Posterior cingulate gyrus (tissue), 11 donors: Measurements from ENCODE around the gene IL12RB1.

ENCODE experiments used
- DNase-seq, 10 donors: peaks; one replicate each; pipeline versions ENCODE4 v3.0.0 to v3.0.0-alpha.2; 2020 to 2021; ENCODE audit warnings: mixed read lengths in 3 of 10
- intact Hi-C: fragments of 100-400 bp; cut with DNase I; formaldehyde crosslinking; loops from one replicate; pipeline ENCODE4 v1.15.1; 2023

IL12RB1 gene

DNA sequence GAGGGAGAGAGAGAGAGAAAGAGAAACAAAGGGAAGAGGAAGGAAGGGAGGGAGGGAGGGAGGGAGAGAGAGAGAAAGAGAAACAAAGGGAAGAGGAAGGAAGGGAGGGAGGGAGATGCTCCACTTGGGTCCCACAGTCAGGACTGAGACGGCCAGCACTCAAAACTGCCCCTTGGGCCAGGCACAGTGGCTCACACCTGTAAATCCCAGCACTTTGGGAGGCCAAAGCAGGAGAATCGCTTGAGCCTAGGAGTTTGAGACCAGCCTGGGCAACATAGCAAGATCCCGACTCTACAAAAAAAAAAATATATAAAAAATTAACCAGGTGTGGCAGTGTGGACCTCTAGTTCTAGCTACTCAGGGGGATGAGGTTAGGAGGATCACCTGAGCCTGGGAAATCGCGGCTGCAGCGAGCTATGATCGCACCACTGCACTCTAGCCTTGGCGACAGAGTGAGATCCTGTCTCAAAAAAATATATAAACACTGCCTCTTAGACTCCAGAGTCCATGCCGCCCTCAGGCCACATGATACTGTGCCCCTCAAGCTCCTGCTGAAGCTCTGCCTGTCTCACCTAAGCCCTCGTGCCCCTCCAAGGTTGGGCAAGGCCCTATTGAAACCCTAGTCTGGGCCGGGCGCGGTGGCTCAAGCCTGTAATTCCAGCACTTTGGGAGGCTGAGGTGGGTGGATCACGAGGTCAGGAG lies 70.4 kb downstream of the IL12RB1 start:
- intact Hi-C loops: no loop called here
- no peak for DNase-seq

DNA sequence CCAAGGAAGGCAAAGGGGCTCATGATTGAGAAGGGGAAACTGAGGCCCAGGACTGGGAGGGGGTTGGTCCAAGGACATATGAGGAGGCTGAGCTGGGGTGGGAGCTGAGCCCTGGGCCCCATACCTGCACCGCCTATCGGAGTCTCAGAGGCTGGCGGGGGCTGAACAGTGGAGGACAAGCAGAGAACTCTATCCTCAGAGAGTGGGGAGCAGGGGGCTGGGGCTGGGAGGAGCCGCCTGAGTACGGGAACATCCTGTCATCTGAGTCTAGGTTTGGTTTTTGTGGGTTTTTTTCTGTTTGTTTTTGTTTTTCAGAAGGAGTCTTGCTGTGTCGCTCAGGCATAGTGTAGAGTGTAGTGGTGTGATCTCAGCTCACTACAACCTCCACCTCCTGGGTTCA lies 72.5 kb downstream of the IL12RB1 start:
- intact Hi-C loops: no loop called here
- DNase-seq: no peak

DNA sequence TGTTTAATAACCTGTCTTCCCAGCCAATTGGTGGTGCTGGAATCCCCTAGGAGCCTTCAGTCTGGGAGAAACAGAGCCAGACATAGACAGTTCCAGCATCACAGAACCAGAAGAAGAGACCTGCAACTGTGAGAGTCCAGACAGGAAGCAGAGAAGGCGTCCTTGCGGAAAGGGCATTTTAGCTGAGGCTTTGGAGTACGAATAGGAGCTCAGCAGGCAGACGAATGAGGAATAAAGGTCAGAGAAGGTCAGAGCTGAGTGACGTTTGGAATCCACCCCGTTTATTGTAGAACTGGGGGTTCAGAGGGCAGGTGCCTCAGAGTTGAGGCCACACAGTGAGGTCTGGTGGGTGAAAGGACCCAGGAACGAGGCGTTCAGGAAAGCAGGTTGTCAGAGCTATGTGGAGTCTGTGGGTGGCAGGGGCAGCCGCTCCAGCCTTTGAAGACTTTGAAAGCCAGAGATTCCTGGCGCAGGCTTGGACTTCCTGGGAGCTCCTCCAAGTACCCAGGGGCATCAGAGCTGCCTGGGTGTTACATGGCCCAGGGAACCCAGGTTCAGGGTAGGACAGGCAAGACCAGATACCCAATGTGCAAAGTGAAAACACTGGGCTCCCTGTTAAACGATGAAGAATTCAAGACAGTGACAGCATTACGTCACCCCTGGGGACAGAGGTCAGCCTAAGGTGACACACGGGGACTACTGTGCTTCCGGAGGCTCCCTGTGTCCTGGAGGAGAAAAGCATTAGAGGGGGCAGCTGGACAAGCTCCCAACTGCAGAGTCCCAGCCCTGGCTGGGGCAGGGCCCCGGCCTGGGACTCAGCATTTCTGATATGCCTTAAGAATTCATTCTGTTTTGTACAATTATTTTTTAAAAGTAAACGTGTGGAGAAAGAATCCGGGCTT lies 73.3 kb downstream of the IL12RB1 start:
- no peak for DNase-seq

DNA sequence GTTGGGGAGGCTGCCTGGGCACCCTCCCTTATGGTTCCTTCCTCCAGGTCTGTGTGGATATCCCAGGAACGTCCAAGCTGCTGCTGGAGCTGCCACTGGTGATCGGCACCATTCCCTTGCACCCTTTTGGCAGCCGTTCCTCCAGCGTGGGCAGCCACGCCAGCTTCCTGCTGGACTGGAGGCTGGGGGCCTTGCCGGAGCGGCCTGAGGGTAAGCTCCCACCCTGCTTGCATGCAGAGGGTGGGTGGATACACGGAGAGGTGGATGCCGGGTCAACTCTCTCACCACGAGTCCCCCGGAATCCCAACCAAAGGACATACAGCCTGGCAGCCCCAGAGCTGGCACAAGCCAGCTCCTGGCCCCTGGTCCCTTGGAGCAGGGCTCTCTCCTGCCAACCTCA lies 76.6 kb downstream of the IL12RB1 start:
- no peak for DNase-seq
- intact Hi-C loops: no loop called here

More for the DNA sequence above, 73.3 kb downstream of the IL12RB1 start:
- intact Hi-C loops: no loop called here

DNA sequence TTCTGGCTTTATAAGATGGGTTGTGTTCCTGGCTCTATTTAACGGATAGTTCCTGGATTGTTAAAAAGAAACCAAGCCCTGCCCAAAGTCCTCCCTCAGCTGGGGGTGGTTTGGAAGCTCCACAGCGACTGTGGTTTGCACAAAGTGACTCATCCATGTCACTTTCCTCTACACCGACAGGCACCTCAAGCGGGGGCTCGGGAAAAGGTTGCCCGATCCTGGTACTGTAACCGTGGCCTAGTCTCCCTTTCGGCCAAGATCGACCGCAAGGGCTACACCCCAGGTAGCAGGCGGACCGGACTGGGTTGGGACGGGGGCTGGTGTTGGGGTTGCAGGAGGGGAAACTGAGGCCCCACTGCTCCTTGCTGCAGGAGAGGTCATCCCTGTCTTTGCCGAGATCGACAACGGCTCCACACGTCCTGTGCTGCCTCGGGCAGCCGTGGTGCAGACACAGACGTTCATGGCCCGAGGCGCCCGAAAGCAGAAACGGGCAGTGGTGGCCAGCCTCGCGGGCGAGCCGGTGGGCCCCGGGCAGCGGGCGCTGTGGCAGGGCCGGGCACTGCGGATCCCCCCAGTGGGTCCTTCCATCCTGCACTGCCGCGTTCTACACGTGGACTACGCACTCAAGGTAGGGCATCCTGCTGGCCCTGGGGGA lies 77.2 kb downstream of the IL12RB1 start:
- intact Hi-C loops: loop anchor here (5.0 kb wide), 1 partner anchor 148 kb away; no protein-coding TSS in a partner anchor
- peak in 2 of 10 donors; percentile 33 to 78 for DNase-seq
